Activated CD8-positive, alpha-beta memory T cell treated with anti-CD3 and anti-CD28 coated beads, Interleukin-2, amount 50 U/mL, for 1 hour (primary cell): ENCODE measurements around the gene SMARCA5.
"Not testable (repeated sequence)": the region's sequence is repeated elsewhere in the genome, so short reads cannot be mapped to it uniquely, and the experiment has no call there.

Experiments used
- DNase-seq: peaks from one replicate; pipeline ENCODE4 v3.0.0-alpha.2; 2020; ENCODE audit errors: extremely low read depth

Gene SMARCA5, protein sequence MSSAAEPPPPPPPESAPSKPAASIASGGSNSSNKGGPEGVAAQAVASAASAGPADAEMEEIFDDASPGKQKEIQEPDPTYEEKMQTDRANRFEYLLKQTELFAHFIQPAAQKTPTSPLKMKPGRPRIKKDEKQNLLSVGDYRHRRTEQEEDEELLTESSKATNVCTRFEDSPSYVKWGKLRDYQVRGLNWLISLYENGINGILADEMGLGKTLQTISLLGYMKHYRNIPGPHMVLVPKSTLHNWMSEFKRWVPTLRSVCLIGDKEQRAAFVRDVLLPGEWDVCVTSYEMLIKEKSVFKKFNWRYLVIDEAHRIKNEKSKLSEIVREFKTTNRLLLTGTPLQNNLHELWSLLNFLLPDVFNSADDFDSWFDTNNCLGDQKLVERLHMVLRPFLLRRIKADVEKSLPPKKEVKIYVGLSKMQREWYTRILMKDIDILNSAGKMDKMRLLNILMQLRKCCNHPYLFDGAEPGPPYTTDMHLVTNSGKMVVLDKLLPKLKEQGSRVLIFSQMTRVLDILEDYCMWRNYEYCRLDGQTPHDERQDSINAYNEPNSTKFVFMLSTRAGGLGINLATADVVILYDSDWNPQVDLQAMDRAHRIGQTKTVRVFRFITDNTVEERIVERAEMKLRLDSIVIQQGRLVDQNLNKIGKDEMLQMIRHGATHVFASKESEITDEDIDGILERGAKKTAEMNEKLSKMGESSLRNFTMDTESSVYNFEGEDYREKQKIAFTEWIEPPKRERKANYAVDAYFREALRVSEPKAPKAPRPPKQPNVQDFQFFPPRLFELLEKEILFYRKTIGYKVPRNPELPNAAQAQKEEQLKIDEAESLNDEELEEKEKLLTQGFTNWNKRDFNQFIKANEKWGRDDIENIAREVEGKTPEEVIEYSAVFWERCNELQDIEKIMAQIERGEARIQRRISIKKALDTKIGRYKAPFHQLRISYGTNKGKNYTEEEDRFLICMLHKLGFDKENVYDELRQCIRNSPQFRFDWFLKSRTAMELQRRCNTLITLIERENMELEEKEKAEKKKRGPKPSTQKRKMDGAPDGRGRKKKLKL

DNA sequence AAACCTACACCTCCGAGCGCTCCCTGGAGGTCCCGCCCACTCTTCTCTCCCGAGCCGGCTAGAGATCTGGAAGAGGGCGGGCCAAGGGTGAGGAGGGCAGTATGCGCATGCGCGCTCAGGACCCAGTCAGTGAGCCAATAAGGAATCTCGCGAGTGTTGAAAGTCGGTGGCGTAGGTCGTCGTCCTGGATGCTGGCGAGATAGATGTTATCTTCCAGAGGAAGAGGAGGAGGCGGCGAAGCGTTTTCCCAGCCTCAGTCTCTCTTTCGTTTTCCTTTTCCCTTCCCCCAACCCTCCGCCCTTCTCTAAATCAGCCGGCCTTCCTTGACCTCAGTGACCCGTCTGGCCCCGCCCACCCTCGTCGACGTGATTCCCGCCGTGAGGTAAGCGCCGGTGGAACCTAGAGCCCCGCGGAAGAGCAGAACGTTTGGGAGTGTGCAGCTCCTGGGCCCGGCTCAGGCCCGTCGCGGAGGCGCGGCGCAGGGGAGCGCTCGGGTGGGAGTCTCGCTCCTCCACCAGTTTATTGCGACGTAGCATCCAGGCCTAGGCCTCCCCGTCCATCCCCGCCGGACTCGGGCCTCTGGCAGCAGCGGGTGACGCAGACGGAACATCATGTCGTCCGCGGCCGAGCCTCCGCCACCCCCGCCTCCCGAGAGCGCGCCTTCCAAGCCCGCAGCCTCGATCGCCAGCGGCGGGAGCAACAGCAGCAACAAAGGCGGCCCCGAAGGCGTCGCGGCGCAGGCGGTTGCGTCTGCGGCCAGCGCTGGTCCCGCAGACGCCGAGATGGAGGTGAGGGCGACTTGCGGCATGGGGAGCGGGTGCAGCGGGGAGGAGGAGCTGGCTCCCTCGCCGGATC is at the start of gene SMARCA5:
TSS of gene SMARCA5 (plus strand) at position 389 of the 855 bp plus-strand sequence. CDS start at position 612, 223 bp downstream.
- DNase-seq = peak; percentile 91

- DNase-seq = no peak
Observed at GRCh38 chr4:143473334-143474126, 40.0 kb upstream of the SMARCA5 start.

GRCh38 chr4:143477487-143477886 is 36.0 kb upstream of the SMARCA5 start:
- no peak for DNase-seq

- DNase-seq = no peak
Observed at GRCh38 chr4:143481361-143481760, 32.1 kb upstream of the SMARCA5 start.

- no peak for DNase-seq
Observed at GRCh38 chr4:143482840-143483239, 30.7 kb upstream of the SMARCA5 start.

GRCh38 chr4:143486314-143486713 is 27.2 kb upstream of the SMARCA5 start:
- DNase-seq = no peak

- no peak for DNase-seq
Observed at GRCh38 chr4:143488687-143489086, 24.8 kb upstream of the SMARCA5 start.

- no peak for DNase-seq
Observed at GRCh38 chr4:143489106-143489505, 24.4 kb upstream of the SMARCA5 start.

DNA sequence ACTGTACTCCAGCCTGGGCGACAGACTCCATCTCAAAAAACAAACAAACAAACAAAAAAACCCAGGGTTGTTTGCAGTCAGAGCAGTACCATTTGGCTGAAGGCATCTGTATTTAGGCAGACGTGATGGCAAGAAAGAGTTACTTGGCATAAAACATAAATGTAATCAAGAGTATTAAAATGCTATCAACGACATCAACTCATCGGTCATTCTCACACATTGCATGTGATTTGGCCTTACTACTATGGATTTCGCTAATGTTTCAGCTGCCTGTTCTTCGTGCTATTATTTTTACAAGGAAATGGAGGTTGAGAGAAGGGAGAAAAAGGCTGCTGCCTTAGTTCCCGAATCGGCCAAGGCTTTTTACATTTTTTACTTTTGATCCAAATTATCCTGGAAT is 15.5 kb upstream of the SMARCA5 start:
- no peak for DNase-seq

DNA sequence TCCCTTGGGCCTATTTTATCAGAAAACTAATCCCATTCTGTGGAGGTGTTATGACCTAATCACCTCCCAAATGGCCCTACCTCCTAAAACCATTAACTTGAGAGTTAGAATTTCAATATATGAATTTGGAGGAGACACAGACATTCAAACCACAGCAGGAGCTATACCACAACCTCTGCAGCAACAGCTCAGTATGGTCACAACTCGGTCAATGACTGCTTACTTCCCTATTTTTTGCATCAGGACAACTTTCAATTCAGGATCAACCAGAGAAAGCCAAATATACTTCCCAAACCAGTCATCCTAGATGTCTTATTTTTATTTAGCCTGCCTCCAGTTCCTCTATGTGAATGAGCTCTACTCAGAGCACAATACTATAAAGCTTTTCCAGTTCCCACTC is 11.3 kb upstream of the SMARCA5 start:
- DNase-seq = no peak

DNA sequence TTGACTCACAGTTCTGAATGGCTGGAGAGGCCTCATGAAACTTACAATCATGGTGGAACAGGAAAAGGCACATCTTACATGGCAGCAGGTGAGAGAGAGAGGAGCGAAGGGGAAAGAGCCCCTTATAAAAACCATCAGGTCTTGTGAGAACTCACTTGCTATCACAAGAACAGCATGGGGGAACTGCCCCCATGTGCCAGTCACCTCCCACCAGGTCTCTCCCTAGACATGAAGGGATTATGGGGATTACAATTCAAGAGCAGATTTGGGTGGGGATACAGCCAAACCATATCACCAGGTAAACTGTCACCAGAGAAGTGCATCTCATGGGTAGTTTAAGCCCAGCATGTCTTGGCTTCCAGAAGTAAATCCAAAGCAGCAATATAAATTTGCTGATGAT is 7.5 kb upstream of the SMARCA5 start:
- no peak for DNase-seq

DNA sequence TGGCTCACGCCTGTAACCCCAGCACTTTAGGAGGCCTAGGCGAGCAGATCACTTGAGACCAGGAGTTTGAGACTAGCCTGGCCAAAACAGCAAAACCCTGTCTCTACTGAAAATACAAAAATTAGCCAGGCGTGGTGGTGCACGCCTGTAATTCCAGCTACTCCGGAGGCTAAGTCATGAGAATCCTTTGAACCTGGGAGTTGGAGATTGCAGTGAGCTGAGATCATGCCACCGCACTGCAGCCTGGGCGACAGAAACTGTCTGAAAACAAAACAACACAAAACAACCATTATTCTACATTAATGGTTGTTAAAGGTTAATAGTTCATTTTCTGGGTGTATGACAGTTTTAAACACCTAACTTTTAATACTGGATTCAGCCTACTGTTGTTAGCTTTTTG is 1.6 kb upstream of the SMARCA5 start:
- no peak for DNase-seq

GRCh38 chr4:143512978-143513313 is 556 bp upstream of the SMARCA5 start:
- DNase-seq = no peak

DNA sequence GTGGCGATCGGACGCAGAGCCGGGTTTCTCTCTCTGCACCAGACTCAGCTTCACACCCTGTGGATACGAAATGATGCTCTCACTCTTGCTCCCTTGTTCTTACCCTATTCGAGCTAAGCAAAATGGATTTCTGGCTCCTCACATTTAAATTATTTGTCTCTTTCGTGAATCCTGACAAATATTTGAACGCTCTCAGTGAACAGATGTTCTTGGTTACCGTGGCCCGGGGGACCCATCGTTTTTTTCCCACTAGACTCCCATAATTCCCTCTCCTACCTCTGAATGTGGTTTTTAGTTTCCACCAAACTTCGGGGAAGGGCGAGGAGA is 630 bp downstream of the SMARCA5 start:
- no peak for DNase-seq

- DNase-seq = no peak
Observed at GRCh38 chr4:143514497-143514896, 995 bp downstream of the SMARCA5 start.

DNA sequence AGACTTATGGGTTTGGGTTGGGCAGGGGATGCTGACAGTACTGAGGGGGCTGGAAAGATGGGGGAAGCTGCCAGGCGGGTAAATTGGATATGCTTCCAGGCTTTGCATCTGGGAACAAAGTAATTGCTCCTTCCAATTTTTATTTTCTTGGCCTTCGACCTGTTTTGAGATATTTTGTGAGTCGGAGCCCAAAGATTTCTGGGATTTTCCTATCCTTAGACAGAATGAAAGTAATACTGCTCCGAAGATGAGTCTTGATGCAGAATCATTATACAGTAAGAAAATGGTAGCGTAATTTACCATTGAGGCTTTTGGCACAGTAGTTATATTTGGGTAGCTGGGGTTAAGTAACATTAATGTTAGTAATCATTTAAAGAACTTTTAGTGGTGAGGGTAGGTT is 1.4 kb downstream of the SMARCA5 start:
- no peak for DNase-seq

GRCh38 chr4:143515905-143516304 is 2.4 kb downstream of the SMARCA5 start:
- no peak for DNase-seq

GRCh38 chr4:143517764-143518163 is 4.3 kb downstream of the SMARCA5 start:
- DNase-seq = no peak

GRCh38 chr4:143524211-143524610 is 10.7 kb downstream of the SMARCA5 start:
- no peak for DNase-seq

- DNase-seq = not testable (repeated sequence)
Observed at GRCh38 chr4:143528046-143528445, 14.5 kb downstream of the SMARCA5 start.

- no peak for DNase-seq
Observed at GRCh38 chr4:143531380-143531779, 17.9 kb downstream of the SMARCA5 start.
